ENCODE results near the gene ENDOU.

The ENDOU gene

DNA sequence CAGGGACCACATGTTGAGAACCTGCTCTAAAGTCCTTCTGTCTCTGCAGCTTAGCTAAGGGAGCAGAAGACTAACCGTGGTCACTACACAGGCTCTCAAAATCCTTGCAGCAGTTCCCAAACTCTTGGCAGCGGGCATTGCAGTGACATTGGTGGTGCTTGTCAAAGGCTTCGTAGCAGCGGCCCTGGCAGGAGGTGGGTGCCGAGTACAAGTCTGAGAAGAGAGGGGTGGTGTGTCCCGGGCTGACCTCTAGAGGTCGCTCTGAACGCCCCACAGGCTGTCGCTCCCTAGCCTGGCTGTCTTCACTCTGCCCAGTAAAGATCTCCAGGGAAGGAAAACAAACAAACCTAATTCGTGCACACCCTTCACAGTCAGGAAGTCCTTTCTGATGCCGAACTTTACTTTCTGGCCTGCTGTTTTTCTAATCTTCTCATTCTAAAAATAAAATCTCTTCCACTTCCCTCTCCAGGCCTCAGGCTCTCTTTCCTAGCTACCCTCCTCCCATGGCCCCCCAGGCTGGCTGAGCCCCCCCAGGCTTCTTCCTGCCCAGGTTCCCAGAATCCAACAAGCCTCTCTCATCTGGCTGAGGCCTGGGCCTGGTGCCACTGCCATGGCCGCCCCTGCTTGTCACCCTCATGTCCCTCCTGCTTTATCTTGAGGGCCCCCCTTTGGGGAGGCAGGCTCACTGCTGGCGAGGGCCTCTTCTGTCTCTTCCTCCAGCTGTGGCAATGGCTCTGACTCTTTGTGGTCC lies 7.7 kb downstream of the ENDOU start:
- DNase-seq = peak; percentile 81 to 89

GRCh38 chr12:47717046-47717442 lies 8.2 kb downstream of the ENDOU start:
- DNase-seq = no peak

DNA sequence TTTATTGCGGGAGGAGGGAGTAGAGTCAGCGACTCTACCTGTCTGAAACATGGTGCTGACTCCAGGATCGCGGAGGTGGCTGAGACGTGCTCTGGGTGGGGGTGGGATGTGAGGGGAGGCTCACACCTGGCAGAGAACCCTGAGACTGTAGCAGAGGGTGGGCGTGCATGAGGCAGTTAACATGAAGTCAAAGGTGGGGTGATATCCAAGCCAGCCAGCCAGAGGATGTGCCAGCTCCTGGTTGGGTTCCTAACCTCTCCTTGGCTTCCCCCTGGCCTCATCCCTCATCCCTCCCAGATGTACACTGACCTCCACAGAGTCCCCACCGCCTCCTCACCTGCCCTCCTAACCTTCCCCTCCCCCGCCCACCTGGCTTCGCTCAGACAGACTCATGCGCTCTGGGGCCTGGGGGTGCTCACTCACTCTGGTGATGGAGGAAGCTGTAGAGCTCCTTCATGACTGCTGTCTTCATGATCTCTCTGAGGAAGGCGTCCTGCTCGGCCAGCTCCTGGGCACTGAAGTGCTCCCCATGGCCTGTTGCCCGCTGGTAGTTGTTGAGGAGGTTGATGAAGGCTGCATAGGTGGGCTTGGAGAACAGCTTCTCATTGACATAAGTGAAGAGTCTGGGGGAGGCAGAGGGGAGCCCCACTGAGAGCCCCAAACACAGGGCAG lies 9.3 kb downstream of the ENDOU start:
- no peak for DNase-seq

DNA sequence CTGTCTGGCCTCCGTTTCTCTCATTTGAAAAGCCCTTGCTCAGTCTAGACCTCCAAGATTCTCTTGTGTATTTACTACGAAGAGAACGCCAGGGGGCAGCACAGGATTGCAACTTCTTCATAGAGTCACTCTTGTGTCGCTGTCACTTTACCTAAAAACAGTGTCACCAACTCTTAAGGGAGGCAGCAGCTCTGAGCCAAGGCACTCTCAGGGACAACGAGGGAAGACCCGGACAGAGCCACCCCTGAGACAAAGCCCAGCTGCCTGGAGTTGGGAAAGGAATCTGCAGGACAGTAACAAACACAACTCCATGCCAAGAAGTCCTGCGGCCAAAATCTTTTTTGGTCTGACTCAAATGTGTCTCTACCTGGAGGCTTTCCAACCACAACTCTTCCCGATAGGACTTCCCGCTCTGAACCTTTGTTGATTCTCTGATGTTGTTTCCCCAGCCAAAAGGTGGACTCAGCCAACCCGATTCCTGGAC lies 9.9 kb downstream of the ENDOU start:
- DNase-seq = peak; percentile 73 to 88

- no peak for DNase-seq
Measured at GRCh38 chr12:47714826-47715386, 10.4 kb downstream of the ENDOU start.

GRCh38 chr12:47712171-47712570 lies 13.1 kb downstream of the ENDOU start:
- DNase-seq = no peak

DNA sequence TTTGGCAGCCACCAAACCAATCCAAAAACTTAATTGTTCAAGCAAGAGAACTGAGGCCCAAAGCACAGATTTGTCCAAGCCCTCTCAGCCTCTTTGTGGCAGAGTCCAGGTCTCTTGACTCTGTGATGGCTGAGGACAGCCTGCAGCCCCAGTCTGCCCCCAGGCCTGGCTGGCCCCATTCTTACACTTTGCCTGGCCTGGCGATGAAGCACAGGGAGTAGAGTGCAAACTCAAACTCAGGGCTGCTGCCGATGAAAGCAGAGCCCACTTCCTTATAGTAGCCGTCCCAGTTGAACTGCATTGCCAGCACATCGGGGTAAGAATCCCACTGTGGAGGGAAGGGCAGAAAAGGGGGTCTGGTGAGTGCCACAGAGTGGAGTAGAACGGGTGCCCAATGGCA lies 13.8 kb downstream of the ENDOU start:
- DNase-seq = no peak

DNA sequence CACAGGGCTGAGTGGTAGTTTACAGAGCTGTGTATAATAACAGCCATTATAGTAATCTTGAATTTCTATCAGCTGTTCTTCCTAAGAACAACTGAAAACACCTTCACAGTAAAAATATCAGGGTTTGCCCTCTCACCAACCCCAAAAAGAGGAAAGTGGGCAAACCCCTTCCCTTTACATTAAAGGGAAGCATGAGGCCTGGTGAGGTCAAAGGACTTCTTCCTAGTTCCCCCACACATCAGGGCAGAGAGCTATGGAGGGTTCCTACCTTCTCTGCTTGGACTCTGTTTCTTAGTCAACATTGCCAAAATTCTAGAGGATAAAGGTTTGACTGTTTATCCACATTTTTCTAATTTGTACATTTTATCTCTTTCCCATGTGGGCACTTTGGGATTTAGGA lies 15.0 kb downstream of the ENDOU start:
- no peak for DNase-seq

DNA sequence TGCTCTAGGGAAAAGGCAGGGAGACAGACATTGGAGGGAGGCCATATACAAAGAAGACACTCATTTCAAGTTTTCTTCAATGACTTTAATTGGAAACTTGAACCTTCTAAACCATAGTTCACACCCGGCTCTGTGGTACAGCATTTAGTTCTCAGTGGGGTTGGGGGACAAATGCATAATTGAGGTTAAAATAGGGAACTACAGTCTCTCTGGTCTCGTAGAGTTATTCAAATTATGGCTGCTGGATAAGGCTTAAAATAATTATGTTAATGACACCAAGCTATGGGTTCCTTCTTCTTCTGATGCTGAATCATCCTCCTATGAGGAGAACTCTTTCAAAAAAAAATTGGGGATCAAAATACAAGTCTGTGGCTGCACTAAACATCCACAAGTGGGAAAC lies 15.6 kb downstream of the ENDOU start:
- DNase-seq = no peak

DNA sequence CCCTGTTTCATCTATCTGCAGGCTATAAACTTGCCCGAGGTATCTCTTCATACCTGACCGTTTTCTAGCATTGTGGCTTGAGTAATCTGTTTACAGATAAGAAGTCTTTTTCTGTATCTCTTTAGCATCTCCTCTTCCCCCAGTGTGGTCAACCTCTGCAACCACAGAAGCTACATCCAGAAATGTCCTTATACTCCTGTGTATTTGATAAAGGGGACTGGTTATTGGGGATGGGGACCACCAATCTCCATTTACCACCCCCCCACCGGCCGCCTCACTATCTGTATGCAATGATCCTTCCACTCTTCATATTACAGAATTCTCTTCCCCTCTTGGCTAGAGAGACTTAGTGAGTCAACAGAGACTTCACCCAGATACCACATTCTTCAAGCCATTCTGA lies 16.1 kb downstream of the ENDOU start:
- DNase-seq = no peak

- DNase-seq = no peak
Measured at GRCh38 chr12:47707905-47708543, 17.3 kb downstream of the ENDOU start.

GRCh38 chr12:47707355-47707754 lies 17.9 kb downstream of the ENDOU start:
- no peak for DNase-seq

GRCh38 chr12:47705566-47706425 lies 19.5 kb downstream of the ENDOU start, which contains the start of gene RPAP3:
Gene RPAP3 (minus strand): TSS chr12:47706030. CDS start chr12:47702840, 3,190 bp downstream.
- peak; percentile 80 to 91 for DNase-seq

DNA sequence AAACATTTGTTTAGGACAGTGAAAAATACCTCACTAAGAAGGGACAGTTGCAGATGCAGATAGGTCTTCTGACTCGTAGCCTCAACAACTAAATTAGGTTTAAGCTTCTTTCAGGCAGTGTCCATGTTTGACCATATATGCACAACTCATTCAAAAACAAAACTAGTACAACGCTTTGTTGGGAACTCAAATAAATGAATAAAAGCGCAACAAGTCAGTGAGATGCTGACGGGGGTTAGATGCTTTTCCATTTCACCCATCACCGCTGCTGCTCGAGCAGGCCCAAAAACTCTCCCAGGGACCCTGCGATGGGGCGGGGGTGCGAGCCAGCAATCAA lies 20.1 kb downstream of the ENDOU start:
- DNase-seq = no peak

GRCh38 chr12:47704719-47705118 lies 20.6 kb downstream of the ENDOU start:
- DNase-seq = no peak

DNA sequence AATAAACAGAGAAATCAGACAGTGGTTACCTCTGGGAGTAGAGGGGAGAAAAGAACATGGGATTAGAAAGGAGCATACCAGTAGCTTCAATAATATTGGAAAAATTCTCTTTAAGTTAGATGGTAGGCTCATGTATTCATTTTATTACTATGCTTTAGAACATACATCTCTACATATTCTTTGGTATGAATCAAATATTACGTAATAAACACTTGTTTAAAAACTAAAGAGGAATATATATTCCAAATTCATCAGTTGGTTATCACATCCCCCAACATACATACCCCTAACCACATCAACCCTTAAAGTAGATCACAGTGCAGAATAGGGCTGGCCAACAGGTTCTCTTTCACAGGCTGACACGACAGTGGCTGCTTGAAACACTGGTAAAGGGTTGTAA lies 25.0 kb downstream of the ENDOU start:
- no peak for DNase-seq

- DNase-seq = no peak
Measured at GRCh38 chr12:47698631-47699030, 26.7 kb downstream of the ENDOU start.

DNA sequence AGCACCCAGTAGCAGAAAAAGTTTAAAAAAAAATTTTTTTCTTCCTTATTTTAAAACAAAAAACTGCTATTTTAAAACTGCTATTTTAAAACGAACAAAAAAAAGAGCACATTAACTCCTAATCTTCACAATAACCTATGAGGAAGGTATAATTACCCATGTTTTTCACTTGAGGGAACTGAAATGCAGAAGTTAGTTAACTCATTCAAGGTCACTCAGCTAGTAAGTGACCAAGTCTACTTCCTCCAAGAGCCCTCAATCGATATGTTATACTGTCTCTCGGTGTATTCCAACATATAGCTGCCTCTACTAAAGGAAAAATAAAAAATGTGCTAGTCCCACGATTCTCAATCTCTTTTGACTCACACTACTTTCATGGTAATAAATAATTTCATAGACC lies 27.2 kb downstream of the ENDOU start:
- DNase-seq = no peak

- DNase-seq = no peak
Measured at GRCh38 chr12:47689215-47689614, 36.1 kb downstream of the ENDOU start.

DNA sequence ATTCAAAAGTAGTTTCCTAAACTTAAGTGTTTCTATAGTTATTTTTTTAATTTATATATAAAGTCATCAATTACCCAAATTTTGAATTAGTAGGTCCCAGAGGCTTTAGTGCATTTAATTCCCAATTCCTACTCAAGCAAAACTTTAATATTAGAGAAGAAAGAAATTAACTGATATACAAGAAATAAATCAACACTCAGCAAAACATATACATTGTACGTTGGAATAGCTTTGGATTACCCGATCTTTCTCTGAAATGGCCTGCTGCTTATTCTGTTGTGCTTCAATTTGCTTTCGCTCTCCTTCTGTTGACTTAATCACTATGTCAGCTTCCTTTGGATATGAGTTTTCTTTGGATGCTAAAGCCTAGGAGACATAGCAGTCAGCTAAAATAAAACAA lies 37.7 kb downstream of the ENDOU start:
- no peak for DNase-seq

GRCh38 chr12:47686645-47687240 lies 38.5 kb downstream of the ENDOU start:
- DNase-seq = peak in 1 of 2 donors; percentile 81

- no peak for DNase-seq
Measured at GRCh38 chr12:47679785-47680184, 45.5 kb downstream of the ENDOU start.
